ENCODE data around the gene LBP.
"Not testable (repeated sequence)": the region's sequence is repeated elsewhere in the genome, so short reads cannot be mapped to it uniquely, and the experiment has no call there.

Gene LBP

DNA sequence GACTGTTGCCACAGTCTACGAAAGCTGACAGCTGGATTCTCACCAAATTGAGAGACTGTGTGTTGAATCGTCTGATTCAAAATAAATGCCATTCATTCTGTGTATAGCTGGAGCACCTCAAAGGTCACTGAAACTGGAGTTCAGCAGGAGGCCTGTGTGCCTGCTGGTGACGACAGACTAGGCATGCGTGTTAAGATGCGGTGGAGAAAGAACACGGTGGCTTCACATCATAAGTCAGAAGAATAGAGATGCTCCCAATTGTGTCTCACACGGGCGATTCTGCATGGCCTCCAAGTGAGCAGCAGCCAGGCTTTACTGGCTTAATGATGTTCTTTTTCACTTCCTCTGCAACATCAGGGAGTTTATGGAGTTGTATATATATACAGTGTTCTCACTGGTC lies 56.5 kb downstream of the LBP start:
- no peak for DNase-seq

DNA sequence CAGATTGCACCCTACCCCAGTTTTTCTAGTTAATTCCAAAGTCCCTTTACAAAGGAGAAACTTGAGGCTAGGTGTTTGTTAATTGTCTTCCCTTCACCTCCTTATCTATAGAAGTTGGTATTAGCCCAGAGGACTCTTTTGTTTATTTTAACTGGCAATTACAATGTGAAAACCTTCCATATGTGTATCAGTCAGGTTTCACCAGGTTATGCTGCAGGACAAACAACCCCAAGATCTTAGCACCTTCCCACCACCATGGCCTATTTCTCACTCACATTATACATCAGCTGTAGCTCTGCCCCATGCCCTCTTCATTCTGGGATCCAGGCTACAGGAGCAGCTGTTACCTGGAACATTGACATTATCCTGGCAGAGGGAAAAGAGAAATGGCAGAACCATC lies 57.7 kb downstream of the LBP start:
- DNase-seq: no peak

DNA sequence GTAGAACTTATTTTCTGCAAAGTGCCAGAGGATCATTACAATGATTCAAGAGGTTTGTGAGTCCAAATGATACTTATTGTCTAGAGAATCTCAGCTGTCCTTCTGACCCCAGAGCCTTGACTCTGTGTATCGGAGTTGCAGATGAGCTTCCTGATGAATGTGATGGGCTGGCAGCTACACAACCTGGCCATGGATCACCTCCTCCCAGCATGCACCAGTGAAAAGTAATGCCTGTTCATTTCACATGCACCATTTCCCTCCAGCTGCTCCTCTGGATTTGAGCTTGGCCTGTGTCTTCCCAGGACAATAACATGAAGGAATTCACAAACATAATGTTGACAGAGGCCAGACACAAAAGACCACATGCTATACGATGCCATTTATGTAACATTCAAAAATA lies 58.9 kb downstream of the LBP start:
- no peak for DNase-seq

GRCh38 chr20:38406476-38406875 lies 60.2 kb downstream of the LBP start:
- DNase-seq: no peak

DNA sequence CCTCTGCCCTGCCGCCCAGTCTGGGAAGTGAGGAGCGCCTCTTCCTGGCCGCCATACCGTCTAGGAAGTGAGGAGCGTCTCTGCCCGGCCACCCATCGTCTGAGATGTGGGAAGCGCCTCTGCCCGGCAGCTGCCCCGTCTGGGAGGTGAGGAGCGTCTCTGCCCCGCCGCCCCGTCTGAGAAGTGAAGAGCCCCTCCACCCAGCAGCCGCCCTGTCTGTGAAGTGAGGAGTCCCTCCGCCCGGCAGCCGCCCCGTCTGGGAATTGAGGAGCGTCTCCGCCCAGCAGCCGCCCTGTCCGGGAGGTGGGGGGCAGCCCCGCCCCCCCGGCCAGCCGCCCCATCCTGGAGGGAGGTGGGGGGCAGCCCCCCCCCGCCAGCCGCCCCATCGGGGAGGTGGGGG lies 61.0 kb downstream of the LBP start:
- no peak for DNase-seq

GRCh38 chr20:38407822-38408221 lies 61.5 kb downstream of the LBP start:
- not testable (repeated sequence) for DNase-seq

DNA sequence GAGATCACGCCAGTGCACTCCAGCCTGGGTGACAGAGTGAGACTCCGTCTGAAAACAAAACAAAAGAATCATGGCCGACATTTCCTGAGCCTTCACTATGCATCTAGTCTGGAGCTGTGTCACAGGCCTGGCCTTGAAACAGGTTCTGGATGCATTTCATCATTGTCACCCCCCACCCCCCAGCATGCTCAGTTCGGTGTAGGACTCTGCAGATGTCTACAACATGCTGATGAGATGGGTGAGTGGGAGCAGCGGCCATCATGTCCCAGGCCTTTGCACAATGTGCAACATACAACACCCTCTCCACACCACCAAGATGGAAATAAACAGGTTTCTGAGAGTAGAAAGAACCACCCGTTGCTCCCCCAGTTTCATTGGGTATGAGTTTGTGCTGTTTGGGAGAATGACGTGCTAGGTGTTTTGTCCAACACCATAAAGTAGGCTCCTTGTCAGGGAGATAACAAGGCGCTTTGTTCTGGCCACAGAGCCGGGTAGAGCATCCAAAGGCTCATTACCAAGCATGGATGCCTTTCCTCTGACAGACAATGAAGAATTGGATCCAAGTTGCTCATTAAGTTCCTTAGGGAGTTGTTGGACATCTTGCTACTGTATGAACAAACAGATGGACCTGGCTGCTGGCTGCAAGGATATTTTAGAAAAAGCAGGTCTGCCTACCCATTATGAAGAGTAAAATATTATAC lies 66.7 kb downstream of the LBP start:
- DNase-seq: no peak

DNA sequence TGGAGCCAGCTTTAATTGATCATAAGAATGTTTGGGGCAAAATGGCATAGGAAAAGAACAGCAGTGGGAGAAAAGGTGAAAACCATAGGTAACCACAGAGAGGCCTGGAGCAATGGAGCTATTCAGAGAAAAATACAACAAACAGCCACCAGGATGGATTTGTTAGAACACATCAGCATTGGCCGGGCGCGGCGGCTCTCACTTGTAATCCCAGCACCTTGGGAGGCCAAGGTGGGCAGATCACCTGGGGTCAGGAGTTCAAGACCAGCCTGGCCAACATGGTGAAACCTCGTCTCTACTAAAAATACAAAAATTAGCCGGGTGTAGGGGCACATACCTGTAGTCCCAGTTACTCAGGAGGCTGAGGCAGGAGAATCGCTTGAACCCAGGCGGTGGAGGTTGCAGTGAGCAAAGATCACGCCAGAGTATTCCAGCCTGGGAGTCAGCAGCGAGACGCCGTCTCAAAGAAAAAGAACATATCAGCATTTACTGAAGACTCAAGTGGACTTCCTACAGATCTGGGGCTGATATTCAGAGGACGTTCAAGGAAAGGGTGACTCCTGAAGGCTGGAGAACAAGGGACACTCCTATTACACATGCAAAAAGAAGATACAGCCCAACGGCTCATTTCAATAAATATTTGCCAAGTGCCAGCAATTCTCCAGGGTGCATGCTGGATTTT lies 68.6 kb downstream of the LBP start:
- no peak for DNase-seq

- no peak for DNase-seq
These were observed 72.4 kb downstream of the LBP start for GRCh38 chr20:38418509-38419204.

DNA sequence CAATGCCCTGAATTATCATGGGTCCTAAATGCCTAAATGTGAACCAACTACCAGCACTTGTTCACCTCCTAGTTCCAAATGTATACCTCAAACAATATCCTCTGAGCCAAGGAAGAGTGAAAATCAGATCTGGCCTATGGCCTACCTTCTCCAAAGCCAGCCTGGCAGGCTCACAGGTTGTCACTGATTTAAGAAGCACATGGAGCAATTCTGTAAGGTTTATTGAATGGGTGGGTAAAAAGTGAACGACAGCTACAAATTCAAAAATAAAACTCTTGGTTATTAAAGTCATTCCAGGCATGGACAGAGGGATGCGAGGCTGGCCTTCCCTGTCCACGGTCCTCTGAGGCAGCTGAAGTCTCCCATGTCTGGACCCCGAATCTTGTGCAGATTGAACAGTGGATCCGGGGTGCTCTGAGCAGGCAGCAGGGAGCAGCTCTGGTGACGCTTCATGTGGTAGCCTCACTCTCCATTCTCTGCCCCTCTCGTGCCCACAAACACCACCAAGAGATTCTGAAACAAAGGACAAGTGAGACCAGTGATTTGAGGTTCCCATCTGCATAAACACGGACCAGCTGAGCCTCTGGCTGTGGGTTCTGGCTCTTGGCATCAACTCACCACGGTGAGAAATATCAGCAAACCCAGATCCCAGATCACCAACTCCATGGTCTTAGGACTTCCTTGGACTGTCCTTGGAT lies 74.3 kb downstream of the LBP start:
- no peak for DNase-seq

GRCh38 chr20:38421915-38422314 lies 75.6 kb downstream of the LBP start:
- no peak for DNase-seq

DNA sequence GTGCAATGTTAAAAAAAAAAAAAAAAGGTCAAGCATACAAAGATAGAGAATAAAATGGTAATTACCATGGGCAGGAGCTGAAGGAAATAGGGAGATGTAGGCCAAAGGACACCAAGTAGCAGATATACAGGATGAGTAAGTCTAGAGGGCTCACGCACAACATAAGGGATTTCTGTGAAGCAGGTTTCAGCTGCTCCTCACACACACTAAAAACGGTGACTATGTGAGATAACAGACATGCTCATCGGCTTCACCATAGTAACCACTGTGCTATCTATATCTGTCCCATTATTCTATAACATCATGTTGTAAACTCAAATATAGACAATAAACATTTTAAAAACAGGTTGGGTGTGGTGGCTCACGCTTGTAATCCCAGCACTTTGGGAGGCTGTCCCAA lies 77.3 kb downstream of the LBP start:
- DNase-seq: no peak

DNA sequence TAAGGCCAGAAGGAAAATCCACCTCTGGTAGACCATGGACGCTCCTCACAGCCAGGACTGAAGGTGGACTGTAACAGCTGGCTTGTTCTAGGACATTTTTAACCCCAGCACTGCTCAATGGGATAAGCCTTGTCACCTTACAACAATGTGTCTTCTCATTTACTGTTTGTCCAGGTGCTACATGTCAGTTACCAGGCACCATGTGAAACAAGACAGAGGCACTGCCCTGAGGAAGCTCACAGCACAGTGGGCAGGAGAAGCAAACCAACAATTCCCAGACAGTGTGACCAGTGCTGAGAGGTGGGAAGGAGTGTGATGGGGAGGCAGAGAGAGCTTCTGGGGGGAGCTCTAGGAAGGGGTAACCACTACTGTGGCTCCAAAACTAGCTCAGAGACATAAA lies 78.1 kb downstream of the LBP start:
- no peak for DNase-seq

GRCh38 chr20:38426006-38426897 lies 80.0 kb downstream of the LBP start:
- no peak for DNase-seq

Measured in NCI-H510A (cell line).